DOHH2 (cell line): ENCODE data around the gene HOXA5.
A peak's percentile ranks its signal among the peaks of the same experiment; 100 is the strongest.

Experiments used
- H3F3A ChIP-seq: fragments of 200-600 bp; sonication (generic), shearing (Covaris generic); 2 replicates; pipeline ENCODE4 v1.6.0; 2016; ENCODE audit warnings: antibody characterized with exemption, mild to moderate bottlenecking; ENCODE audit not compliant: control insufficient read depth, insufficient read depth
- H3K27ac ChIP-seq: fragments of 200-600 bp; sonication (generic); 2 replicates; pipeline ENCODE4 v1.5.1; 2014; ENCODE audit warnings: low read depth, mild to moderate bottlenecking, low read length, moderate library complexity
- H3K27me3 ChIP-seq: fragments of 200-600 bp; sonication (generic); 2 replicates; pipeline ENCODE4 v1.6.1; 2014; ENCODE audit warnings: mild to moderate bottlenecking, low read length, mixed read lengths; ENCODE audit not compliant: control insufficient read depth
- H3K36me3 ChIP-seq: fragments of 200-600 bp; sonication (generic); 2 replicates; pipeline ENCODE4 v1.6.1; 2014; ENCODE audit warnings: mild to moderate bottlenecking, low read length, moderate library complexity, mixed read lengths; ENCODE audit not compliant: control insufficient read depth
- H3K4me1 ChIP-seq: fragments of 200-600 bp; sonication (generic); 2 replicates; pipeline ENCODE4 v1.6.1; 2014; ENCODE audit warnings: mild to moderate bottlenecking, low read length, mixed read lengths; ENCODE audit not compliant: control insufficient read depth
- H3K4me2 ChIP-seq: fragments of 200-600 bp; sonication (generic); 2 replicates; pipeline ENCODE4 v1.6.0; 2014; ENCODE audit warnings: mild to moderate bottlenecking, low read length, moderate library complexity
- H3K4me3 ChIP-seq: fragments of 200-600 bp; sonication (generic); 2 replicates; pipeline ENCODE4 v1.5.1; 2014; ENCODE audit warnings: mild to moderate bottlenecking, low read length, mixed read lengths
- H3K79me2 ChIP-seq: fragments of 200-600 bp; sonication (generic); 2 replicates; pipeline ENCODE4 v1.6.1; 2014; ENCODE audit warnings: mild to moderate bottlenecking, low read length, mixed read lengths; ENCODE audit not compliant: control insufficient read depth
- H3K9me2 ChIP-seq: fragments of 200-600 bp; sonication (generic); replicated peaks from 2 replicates; pipeline ENCODE4 v1.6.1; 2014; ENCODE audit warnings: mild to moderate bottlenecking, low read length, mixed read lengths; ENCODE audit not compliant: control insufficient read depth
- H3K9me3 ChIP-seq: fragments of 200-600 bp; sonication (generic); 2 replicates; pipeline ENCODE4 v1.6.1; 2014; ENCODE audit warnings: antibody characterized with exemption, low read length, mixed read lengths; ENCODE audit not compliant: control insufficient read depth, insufficient read depth
- H4K20me1 ChIP-seq: fragments of 200-600 bp; sonication (generic); 2 replicates; pipeline ENCODE4 v1.6.0; 2014; ENCODE audit warnings: low read depth, mild to moderate bottlenecking, antibody characterized with exemption, low read length, moderate library complexity; ENCODE audit not compliant: control insufficient read depth, insufficient read depth
- CTCF ChIP-seq: fragments of 200-600 bp; sonication (generic); IDR thresholded peaks from one replicate; pipeline ENCODE4 v1.5.1; 2014; ENCODE audit warnings: antibody characterized with exemption, mild to moderate bottlenecking, low read depth, low read length; ENCODE audit not compliant: poor library complexity, severe bottlenecking
- EZH2phosphoT487 ChIP-seq: fragments of 200-600 bp; sonication (generic); IDR thresholded peaks from 2 replicates; pipeline ENCODE4 v1.6.1; 2017; ENCODE audit warnings: borderline replicate concordance, mild to moderate bottlenecking, antibody characterized with exemption, low read length, moderate library complexity, mixed read lengths

The HOXA5 gene

DNA sequence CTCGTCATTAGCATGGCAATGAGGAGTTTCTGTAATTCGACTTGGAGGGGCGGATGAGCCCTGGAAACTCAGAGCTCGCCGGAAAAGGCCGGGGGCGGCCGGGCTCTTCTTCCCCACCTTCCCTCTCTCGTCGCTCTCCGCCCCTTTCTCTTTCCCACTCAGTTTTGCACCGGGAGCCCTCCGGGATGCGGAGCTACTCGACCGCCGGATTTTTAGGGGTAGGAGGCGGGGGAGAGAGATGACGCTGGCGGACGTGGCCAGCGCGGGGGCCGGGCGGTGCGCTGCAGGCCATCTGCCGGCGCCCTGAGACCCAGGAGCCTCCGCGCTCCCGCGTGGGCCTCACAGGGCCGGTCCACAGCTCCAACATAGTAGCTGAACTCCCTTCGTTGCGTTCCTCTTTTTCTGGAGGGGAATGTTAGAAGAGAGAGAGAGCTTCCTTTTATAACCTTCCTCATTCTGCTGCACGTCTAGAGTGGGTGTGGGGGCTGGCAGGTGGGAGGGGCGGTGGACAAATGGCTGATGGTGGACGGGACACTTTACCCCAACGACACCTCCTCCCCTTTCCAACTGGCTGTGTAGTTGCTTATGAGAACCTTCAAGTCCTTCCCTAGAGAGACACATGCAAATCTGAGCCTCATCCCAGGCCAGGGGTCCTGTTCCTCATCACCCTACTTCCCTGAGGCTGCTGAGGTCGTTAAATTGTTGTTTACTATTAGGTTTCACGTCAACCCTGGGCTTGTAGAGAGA lies 46.5 kb downstream of the HOXA5 start:
- Histone ChIP-seq H3K4me2 (peak overlapping the region; percentile 89), H3K4me3 (peak overlapping the region; percentile 90), H3K4me1 (peaks cover 35% of the 10 kb centered on the region), H3K27ac (peak overlapping the region; percentile 26), H3K36me3 (no peaks in the 10 kb centered on the region), H3K9me2 (no peaks in the 10 kb centered on the region), H3K9me3 (no peaks in the 10 kb centered on the region), H4K20me1 (no peaks in the 10 kb centered on the region), H3K79me2 (peaks cover 15% of the 10 kb centered on the region), H3K27me3 (peaks cover 8% of the 10 kb centered on the region), H3F3A (peaks cover 3% of the 10 kb centered on the region; the same call in 1 of the 2 replicates)
- TF ChIP-seq CTCF (no peak), EZH2phosphoT487 (no peak)

- H3F3A ChIP-seq: peaks cover 3% of the 10 kb centered on the region; the same call in 1 of the 2 replicates
- H3K27me3 ChIP-seq: peaks cover 12% of the 10 kb centered on the region
- H3K36me3 ChIP-seq: no peaks in the 10 kb centered on the region
- TF ChIP-seq CTCF: peak; percentile 31
- TF ChIP-seq EZH2phosphoT487: peak; percentile 15; the same call in 1 of the 2 replicates
- peak within 1 kb of the TSS; percentile 89 for H3K4me2 ChIP-seq
- H3K9me3 ChIP-seq: no peaks in the 10 kb centered on the region
- H3K4me1 ChIP-seq: peaks cover 36% of the 10 kb centered on the region
- H3K27ac ChIP-seq: peak within 1 kb of the TSS; percentile 26
- no peaks in the 10 kb centered on the region for H4K20me1 ChIP-seq
- H3K79me2 ChIP-seq: peaks cover 15% of the 10 kb centered on the region
- no peaks in the 10 kb centered on the region for H3K9me2 ChIP-seq
- H3K4me3 ChIP-seq: peak within 1 kb of the TSS; percentile 90
These were observed 47.3 kb downstream of the HOXA5 start, which contains the start of gene HOXA1 for GRCh38 chr7:27095897-27096767. Gene HOXA1 (minus strand): TSS chr7:27096000. CDS start chr7:27095912, 88 bp downstream.

GRCh38 chr7:27095050-27095896 lies 48.2 kb downstream of the HOXA5 start:
- H3K4me2 ChIP-seq: peak overlapping the region; percentile 89
- H3K4me3 ChIP-seq: peak overlapping the region; percentile 90
- peaks cover 20% of the 10 kb centered on the region for H3K27me3 ChIP-seq
- no peaks in the 10 kb centered on the region for H3K9me3 ChIP-seq
- peaks cover 36% of the 10 kb centered on the region for H3K4me1 ChIP-seq
- H3F3A ChIP-seq: peaks cover 3% of the 10 kb centered on the region; the same call in 1 of the 2 replicates
- H3K27ac ChIP-seq: no peak overlapping the region
- H3K36me3 ChIP-seq: no peaks in the 10 kb centered on the region
- peaks cover 15% of the 10 kb centered on the region for H3K79me2 ChIP-seq
- no peaks in the 10 kb centered on the region for H4K20me1 ChIP-seq
- TF ChIP-seq EZH2phosphoT487: 0 out of 2 replicates have a peak, but pooled peaks have one; percentile 24
- no peak for TF ChIP-seq CTCF
- no peaks in the 10 kb centered on the region for H3K9me2 ChIP-seq
